ENCODE results near the gene GAB2. TPM values are rescaled to one million over a fixed set of nuclear protein-coding genes. Genes with fewer than 3 reads are reported as not detected.

Gene GAB2
- total and polyA plus RNA-seq, 2 experiments from 2014 or later: 4.9 to 10.2 TPM

- Histone ChIP-seq H3K4me3 (no peak overlapping the region), H2AFZ (no peak overlapping the region), H3K4me1 (ENCODE audit: insufficient read depth) (peaks cover 7% of the 10 kb centered on the region), H3K9me3 (ENCODE audit: low read depth) (no peaks in the 10 kb centered on the region), H3K36me3 (replicated peaks; ENCODE audit: insufficient read depth, low read depth) (no peaks in the 10 kb centered on the region), H4K20me1 (ENCODE audit: insufficient read depth, poor library complexity, severe bottlenecking) (no peaks in the 10 kb centered on the region), H3K79me2 (no peaks in the 10 kb centered on the region), H3K9me2 (replicated peaks; ENCODE audit: insufficient read depth) (no peaks in the 10 kb centered on the region), H3K27ac (peak overlapping the region; percentile 62), H3K4me2 (peak overlapping the region; percentile 20), H3K27me3 (no peaks in the 10 kb centered on the region)
- DNase-seq (ENCODE audit: low spot score): no peak
- WGBS (ENCODE audit: low lambda C conversion rate, missing lambda C conversion rate): 83% methylated on average over 7 of the region's 7 CpGs
- TF ChIP-seq EZH2 (IDR thresholded peaks at IDR 0.05; ENCODE audit: borderline replicate concordance): no peak
- no peak for TF ChIP-seq EZH2phosphoT487 (IDR thresholded peaks at IDR 0.05; ENCODE audit: low read depth, severe bottlenecking, unreplicated experiment)
- no peak for TF ChIP-seq CTCF (IDR thresholded peaks at IDR 0.05; ENCODE audit: poor library complexity)
These were observed 7.0 kb upstream of the GAB2 start for GRCh38 chr11:78424334-78425270.

GRCh38 chr11:78423241-78423640, 5.6 kb upstream of the GAB2 start:
- H3K4me3 ChIP-seq: no peak overlapping the region
- H3K79me2 ChIP-seq: no peaks in the 10 kb centered on the region
- H3K27me3 ChIP-seq: no peaks in the 10 kb centered on the region
- H3K36me3 ChIP-seq (replicated peaks; ENCODE audit: insufficient read depth, low read depth): no peaks in the 10 kb centered on the region
- WGBS (ENCODE audit: low lambda C conversion rate, missing lambda C conversion rate): 39% methylated on average over 2 of the region's 2 CpGs
- no peak for DNase-seq (ENCODE audit: low spot score)
- no peak overlapping the region for H3K4me2 ChIP-seq
- peaks cover 16% of the 10 kb centered on the region for H3K4me1 ChIP-seq (ENCODE audit: insufficient read depth)
- H3K9me3 ChIP-seq (ENCODE audit: low read depth): no peaks in the 10 kb centered on the region
- H2AFZ ChIP-seq: no peak overlapping the region
- H3K9me2 ChIP-seq (replicated peaks; ENCODE audit: insufficient read depth): no peaks in the 10 kb centered on the region
- TF ChIP-seq EZH2phosphoT487 (IDR thresholded peaks at IDR 0.05; ENCODE audit: low read depth, severe bottlenecking, unreplicated experiment): no peak
- TF ChIP-seq EZH2 (IDR thresholded peaks at IDR 0.05; ENCODE audit: borderline replicate concordance): no peak
- TF ChIP-seq CTCF (IDR thresholded peaks at IDR 0.05; ENCODE audit: poor library complexity): no peak
- no peaks in the 10 kb centered on the region for H4K20me1 ChIP-seq (ENCODE audit: insufficient read depth, poor library complexity, severe bottlenecking)
- no peak overlapping the region for H3K27ac ChIP-seq

- Histone ChIP-seq H3K9me2 (replicated peaks; ENCODE audit: insufficient read depth) (no peaks in the 10 kb centered on the region), H3K4me2 (peak overlapping the region; percentile 46), H3K36me3 (replicated peaks; ENCODE audit: insufficient read depth, low read depth) (no peaks in the 10 kb centered on the region), H3K9me3 (ENCODE audit: low read depth) (no peaks in the 10 kb centered on the region), H3K27ac (no peak overlapping the region), H4K20me1 (ENCODE audit: insufficient read depth, poor library complexity, severe bottlenecking) (no peaks in the 10 kb centered on the region), H3K4me1 (ENCODE audit: insufficient read depth) (peaks cover 16% of the 10 kb centered on the region), H2AFZ (no peak overlapping the region), H3K27me3 (no peaks in the 10 kb centered on the region), H3K4me3 (no peak overlapping the region), H3K79me2 (no peaks in the 10 kb centered on the region)
- WGBS (ENCODE audit: low lambda C conversion rate, missing lambda C conversion rate): 51% methylated on average over 9 of the region's 9 CpGs
- TF ChIP-seq EZH2 (IDR thresholded peaks at IDR 0.05; ENCODE audit: borderline replicate concordance) (no peak), EZH2phosphoT487 (IDR thresholded peaks at IDR 0.05; ENCODE audit: low read depth, severe bottlenecking, unreplicated experiment) (no peak), CTCF (IDR thresholded peaks at IDR 0.05; ENCODE audit: poor library complexity) (no peak)
- peak; percentile 47 for DNase-seq (ENCODE audit: low spot score)
These were observed 3.2 kb upstream of the GAB2 start for GRCh38 chr11:78420796-78421209.

Data from hepatocyte (in vitro differentiated cells).